ENCODE measurements around the gene LMO7.

Gene LMO7

GRCh38 chr13:75811841-75812240 lies 175.7 kb downstream of the LMO7 start:
- TF ChIP-seq CTCF (IDR thresholded peaks at IDR 0.05; ENCODE audit: low read depth, low read length, missing control alignments), result no peak
- DNase-seq (ENCODE audit: low read depth), result no peak
- H3K4me3 ChIP-seq (ENCODE audit: low read depth, low read length), result no peak overlapping the region

- H3K4me3 ChIP-seq (ENCODE audit: low read depth, low read length), result no peak overlapping the region
- no peak for TF ChIP-seq CTCF (IDR thresholded peaks at IDR 0.05; ENCODE audit: low read depth, low read length, missing control alignments)
- no peak for DNase-seq (ENCODE audit: low read depth)
Measured at GRCh38 chr13:75812751-75813181, 176.6 kb downstream of the LMO7 start.

- no peak for DNase-seq (ENCODE audit: low read depth)
- TF ChIP-seq CTCF (IDR thresholded peaks at IDR 0.05; ENCODE audit: low read depth, low read length, missing control alignments), result no peak
Measured at GRCh38 chr13:75813323-75813722, 177.2 kb downstream of the LMO7 start.

GRCh38 chr13:75818179-75818967 lies 182.2 kb downstream of the LMO7 start:
- no peak overlapping the region for H3K4me3 ChIP-seq (ENCODE audit: low read depth, low read length)
- no peak for TF ChIP-seq CTCF (IDR thresholded peaks at IDR 0.05; ENCODE audit: low read depth, low read length, missing control alignments)
- DNase-seq (ENCODE audit: low read depth), result no peak

More at GRCh38 chr13:75813323-75813722, 177.2 kb downstream of the LMO7 start:
- H3K4me3 ChIP-seq (ENCODE audit: low read depth, low read length), result no peak overlapping the region

- TF ChIP-seq CTCF (IDR thresholded peaks at IDR 0.05; ENCODE audit: low read depth, low read length, missing control alignments), result no peak
- no peak overlapping the region for H3K4me3 ChIP-seq (ENCODE audit: low read depth, low read length)
- DNase-seq (ENCODE audit: low read depth), result no peak
Measured at GRCh38 chr13:75818968-75819225, 182.8 kb downstream of the LMO7 start.

- H3K4me3 ChIP-seq (ENCODE audit: low read depth, low read length), result no peak overlapping the region
- no peak for DNase-seq (ENCODE audit: low read depth)
- no peak for TF ChIP-seq CTCF (IDR thresholded peaks at IDR 0.05; ENCODE audit: low read depth, low read length, missing control alignments)
Measured at GRCh38 chr13:75825161-75825560, 189.0 kb downstream of the LMO7 start.

- no peak for TF ChIP-seq CTCF (IDR thresholded peaks at IDR 0.05; ENCODE audit: low read depth, low read length, missing control alignments)
- no peak overlapping the region for H3K4me3 ChIP-seq (ENCODE audit: low read depth, low read length)
- no peak for DNase-seq (ENCODE audit: low read depth)
Measured at GRCh38 chr13:75825594-75825993, 189.5 kb downstream of the LMO7 start.
